Stimulated activated CD8-positive, alpha-beta memory T cell treated with anti-CD3 and anti-CD28 coated beads, Interleukin-15, amount 100 ng/mL, for 48 hours (primary cell): ENCODE results near the gene NME7.
A peak's percentile ranks its signal among the peaks of the same experiment; 100 is the strongest.

Experiments
- DNase-seq, 2 donors: peaks; one replicate each; pipeline ENCODE4 v3.0.0-alpha.2; 2020; ENCODE audit warnings: low read depth in 2 of 2

The NME7 gene

DNA sequence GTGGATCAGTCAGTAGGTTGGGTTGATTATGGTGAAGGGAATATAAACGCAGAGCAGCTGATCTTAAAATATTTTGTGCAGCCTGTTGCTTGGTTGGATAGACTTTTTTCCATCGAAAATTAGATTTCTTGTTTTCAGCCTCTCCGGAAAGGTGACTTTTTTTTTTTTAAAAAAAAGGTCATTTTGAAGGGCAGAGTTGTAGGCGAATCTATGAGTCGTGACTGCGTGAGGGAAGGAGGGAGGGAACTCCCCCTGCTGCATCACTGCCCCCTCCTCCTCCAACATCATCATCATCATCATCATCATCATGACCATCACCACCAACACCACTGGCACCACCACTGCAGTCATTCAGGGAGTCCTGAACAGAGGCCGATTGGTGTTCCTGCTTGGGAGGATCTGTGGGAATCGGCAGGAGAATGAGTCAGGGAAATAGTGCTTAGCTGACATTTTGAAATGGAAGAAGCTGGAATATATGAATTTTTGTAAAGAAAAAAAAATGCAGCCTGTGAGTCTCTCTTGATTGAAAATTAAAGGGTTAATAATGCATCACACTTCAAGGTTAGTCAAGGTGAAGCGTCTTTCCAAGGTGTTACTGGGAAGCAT lies 259.9 kb downstream of the NME7 start:
- no peak for DNase-seq

DNA sequence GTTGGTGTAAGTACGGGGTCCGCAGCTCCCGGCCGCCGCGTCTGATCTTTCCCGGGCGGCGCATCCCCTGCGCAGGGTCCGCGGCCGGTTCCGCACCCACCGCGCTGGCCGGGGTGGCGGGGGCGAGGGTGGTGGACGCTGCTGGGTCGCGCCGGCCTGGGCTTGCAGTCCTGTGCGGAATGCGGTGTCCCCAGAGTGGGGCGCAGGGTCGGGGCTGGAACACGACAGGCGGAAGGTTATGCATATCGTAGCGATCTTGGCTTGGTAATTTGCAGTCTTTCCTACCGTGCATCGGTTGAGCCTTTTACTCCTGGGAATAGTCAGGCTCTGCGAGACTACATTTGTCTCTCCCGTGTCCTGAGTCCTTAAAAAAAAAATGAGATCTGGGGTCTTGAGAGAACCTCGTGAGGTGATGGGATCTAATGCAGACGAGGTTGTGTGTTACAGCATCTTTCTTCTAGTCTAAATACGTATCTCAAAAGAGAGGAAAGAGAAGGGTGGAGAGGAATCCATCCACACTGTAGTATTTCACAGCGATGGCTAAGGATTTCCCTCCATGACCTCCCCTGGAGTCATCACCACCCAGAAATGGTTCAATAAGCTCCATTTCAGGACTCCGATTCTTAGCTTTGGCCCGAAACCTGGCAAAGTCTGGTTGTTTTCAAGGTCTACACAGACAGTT lies 260.5 kb downstream of the NME7 start:
- DNase-seq, result no peak

DNA sequence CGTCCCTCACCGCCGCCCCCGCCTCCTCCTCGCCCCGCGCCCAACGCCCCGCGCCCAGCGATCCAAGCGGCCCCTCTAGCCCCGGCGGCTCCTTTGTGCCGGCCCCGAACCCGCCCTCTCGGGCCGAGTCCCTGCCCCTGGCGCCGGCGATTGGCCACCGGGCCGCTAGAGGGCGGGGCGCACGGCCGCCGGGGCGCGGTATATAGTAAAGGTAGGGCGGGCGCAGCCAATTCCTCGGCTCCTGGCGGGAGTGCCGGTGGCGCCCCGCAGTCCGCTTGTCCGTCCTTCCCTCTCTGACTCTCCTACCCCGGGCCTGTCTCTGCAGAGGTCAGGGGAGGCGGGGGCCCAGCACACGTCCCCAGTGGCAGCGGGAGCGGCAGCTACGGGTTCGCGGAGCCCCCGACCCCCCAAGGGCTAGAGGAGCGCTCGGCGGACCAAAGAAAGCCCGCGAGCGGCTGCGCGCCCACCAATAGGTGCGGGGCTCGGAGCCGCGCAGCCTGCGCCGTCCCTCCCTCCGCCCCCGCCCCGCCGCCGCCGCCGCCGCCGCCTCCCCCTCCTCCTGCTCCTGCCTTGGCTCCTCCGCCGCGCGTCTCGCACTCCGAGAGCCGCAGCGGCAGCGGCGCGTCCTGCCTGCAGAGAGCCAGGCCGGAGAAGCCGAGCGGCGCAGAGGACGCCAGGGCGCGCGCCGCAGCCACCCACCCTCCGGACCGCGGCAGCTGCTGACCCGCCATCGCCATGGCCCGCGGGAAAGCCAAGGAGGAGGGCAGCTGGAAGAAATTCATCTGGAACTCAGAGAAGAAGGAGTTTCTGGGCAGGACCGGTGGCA lies 261.3 kb downstream of the NME7 start, which contains the start of gene ATP1B1:
Gene ATP1B1 (plus strand): TSS at position 596 of the 826 bp plus-strand sequence. CDS start 140 bp downstream, at position 736.
- DNase-seq, result peak; percentile 70 to 78

DNA sequence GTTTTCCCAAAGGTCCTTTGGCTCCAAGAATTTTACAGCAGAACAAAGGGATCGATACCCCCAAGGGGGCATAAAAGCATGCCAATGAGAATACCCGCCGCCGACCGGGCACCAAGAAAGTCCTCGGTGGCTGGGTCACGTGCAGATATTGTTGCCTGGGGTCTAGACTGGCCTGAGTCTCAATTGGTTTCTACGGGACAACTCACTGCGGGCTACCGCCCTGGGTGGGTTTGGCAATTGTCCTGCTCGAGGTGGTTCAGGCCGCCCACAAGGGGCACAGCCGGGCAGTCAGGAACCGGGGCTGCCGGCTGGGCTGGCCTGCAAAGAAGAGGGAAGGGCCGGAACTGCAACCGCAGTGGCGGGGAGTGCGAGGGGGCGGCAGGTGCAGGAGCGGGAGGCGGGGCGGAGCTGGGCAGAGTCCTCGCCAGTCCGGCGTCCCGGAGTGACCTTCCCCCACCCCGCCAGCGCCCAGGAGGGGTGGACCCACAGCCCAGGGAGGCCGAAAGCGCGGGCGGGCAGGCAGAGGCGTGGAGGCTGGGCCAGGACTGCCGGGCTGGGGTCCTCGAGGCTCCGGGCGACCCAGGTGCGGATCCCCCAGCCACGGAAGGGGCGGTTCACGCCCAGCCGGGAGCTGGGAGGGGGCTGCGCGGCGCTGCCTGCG lies 262.0 kb downstream of the NME7 start:
- DNase-seq, result no peak

DNA sequence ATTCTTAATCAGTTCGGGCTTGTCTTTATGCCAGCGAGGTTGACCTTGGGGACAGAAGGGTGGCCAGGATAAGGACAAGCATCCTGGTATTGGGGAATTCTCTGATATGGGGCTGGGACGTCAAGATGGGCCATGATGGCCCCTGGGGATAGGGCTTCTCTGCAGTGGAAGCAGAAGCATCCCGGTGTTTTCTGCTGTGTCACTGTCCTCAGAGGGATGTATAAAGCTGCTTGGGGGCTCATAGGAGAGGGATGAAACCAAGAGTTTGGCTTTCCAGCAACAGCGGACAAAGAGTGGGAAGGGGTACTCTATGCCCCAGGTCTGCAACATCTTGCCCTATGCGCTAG lies 262.5 kb downstream of the NME7 start:
- DNase-seq, result no peak

DNA sequence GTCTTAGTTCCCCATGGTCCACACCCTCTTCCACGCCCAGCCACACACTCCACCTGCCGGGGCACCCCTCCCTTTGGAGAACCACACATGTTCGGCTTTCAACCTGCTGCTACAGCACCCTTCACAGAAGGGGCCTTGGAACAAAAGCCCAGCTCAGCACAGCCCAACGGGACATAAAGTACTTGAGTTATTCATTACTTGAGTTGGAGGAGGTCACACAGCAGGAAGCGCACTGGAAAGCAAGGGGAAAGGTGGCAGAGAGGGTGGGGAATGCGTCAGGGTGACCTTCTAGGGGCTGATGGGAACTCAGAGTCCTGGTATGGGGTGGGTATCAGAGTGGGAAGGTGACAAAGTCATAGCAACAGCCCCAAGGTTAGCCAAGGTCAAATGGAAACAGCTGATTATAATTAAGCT lies 264.1 kb downstream of the NME7 start:
- DNase-seq, result no peak

DNA sequence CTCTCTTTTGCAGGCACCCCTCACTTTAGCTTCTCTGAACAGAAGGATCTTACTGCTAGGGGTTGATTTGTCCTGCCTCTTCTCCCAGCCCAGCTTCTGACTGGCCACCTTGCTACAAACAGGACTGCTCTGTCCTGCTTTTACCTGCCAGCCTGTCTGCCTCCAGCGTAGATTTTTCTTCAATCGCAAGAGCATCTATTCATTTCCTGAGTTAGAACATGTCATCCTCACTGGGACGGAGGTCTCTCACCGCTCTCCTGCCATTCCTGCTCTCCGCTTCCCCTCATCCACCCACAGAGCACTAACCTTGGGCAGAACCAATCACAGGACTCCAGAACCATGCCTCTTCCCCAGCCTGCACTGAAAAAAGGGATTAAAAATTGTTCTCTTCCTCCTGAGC lies 264.6 kb downstream of the NME7 start:
- no peak for DNase-seq

DNA sequence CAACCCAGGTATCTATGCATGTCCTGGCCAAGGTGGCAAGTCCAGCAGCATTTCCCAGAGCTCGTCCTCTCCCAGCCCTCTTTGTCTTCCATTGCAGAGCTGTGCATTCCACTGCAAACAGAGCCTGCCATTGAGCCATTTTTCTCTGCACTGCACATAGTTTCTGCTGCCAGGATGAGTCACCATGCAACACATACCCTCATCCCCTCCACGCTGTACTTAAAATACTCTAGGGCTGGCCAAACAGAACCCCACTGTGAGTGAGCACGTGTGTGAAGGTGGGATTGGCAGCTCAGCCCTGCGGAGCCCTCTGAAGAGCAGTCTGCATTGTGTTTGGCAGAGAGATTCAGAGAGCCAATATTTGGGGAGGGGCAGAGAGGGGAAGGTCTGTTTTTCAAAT lies 265.0 kb downstream of the NME7 start:
- DNase-seq, result no peak

DNA sequence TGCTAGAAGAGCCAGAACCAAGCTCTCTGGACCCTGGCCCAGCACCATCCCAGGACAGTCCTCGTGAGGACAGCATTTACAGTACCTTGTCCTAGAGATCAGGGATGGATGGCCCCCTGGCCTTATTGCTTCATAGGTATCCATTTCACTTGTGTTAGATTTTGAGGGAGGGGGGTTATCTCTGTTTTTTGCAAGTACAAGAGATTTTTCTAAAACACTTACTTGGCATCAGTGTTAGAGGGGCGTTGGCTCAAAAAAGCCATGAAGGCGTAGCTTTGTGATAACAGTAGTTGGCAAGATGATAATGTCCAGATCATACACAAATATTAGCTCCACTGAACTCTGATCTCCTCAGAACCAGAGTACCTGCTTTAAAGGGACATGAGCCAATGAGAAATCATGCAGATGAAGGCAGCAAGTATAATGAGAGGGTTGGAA lies 266.9 kb downstream of the NME7 start:
- DNase-seq, result no peak

DNA sequence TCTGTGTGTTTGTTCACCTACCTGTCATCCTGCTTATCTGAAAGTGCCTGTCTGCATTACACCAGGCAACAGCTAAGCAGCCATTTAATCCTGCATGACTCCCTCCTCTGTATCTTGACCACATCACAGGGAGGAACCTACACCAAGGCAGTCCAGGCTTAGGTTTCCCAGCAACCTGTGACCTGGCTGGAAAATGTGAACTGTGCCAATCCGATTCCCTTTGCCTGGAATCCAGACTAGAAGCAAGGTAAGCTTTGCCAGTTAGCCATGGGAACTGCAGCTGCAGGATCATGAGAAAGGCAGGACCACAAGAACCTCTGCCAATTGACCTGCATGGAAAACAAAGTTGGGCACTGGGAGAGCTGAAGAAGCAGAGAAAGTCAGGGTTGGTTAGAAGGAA lies 267.4 kb downstream of the NME7 start:
- DNase-seq, result no peak

DNA sequence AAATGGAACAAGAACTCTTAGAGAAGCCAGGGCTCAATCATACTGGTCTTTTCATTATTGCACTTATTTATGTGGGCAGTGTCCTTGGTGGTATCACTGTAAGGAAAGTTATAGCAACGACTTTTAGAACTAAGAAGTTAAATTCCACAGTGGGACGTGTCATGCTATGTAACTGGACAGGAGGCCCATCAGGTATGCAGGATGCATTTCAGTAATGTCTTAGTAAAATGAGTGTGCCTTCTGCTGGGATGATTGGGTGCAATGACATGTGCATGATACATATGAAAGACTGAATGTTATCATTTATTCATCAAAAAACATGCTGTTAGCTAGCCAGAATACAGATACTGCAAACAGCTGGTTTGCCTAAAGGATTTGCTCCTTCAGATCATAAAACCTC lies 268.0 kb downstream of the NME7 start:
- no peak for DNase-seq

DNA sequence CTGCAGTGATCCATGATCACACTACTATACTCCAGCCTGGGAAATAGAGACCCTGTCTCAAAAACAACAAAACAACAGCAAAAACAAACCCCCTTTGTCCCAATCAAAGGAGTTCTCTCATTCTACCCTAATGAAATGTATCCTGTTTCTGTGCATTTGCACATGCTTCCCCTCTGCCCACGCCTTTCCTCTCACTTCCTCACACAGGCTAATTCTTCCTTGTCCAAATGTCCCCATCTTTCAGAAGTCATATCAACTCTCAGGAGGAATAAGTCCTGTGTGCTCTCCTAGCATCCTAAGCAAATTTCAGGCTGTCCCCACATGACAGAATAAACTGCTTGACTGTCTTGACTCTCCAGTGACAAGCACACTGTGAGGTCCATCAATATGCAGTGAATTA lies 269.2 kb downstream of the NME7 start:
- DNase-seq, result no peak

DNA sequence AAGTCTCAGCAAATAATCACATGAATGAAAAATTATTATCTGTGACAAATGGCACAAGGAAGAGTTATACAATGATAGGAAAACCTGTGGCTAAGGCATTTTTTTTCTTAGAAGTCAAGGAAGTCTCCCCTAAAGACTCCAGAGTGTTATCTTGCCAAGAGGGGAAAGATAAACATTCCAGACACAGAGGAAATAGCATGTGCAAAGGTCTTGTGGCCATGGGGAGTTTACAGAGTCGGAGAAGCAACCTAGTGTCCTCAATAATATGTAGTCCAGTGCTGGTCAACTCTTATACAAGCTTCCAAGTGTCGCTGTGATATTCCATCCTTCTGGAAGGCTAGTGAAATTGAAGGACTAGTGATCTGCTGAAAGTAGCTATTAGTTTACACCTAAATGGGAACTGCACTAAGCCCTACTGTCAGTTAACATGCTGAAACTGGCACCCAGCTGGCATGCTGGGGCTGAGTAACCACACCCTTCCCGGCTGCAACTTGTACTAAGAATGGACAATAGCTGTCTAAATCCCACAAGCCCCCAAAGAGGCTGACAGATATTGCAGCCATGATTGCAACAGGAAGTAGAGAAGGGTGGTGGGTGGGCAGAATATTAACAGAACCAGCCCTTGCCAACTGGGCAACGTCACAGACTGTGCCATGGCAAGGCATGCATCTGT lies 272.6 kb downstream of the NME7 start:
- DNase-seq, result no peak

DNA sequence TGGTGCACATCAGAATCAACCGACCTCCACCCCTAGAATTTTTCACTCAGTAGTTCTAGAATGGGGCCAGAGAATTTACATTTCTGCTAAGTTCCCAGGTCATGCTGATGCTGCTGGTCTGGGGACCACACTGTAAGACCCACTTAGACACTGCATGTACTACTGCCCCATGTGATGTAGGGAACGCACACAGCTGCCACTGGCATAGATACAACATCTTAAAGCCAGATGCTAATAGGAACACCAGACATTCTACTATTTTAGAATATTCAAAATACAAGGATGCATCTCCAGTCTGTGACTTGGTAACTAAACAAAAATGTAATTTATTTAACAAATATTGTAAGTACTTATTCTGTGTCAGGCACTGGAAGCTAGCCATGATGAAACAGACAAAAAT lies 275.2 kb downstream of the NME7 start:
- no peak for DNase-seq

DNA sequence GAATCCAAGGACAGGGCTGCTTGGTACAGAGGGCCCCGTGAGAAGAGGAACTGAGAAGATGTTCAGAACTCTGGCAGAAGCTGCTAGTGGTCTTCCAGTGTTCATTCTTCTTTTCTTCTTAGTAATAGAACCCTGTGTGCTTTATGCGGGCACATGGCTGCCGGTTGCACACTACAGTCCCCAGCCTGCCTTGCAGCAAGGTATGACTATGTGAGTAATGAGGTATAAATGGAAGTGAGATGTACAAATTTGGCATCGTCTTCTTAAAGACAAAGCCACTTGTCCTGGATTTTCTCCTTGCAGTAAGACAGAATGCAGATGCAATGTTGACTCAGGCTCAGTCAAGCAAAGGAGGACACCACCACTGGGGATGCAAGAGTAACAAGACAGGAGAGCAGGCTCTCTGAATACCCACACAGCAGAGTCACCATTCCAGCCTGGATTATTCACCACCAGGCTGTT lies 276.1 kb downstream of the NME7 start:
- DNase-seq, result no peak

DNA sequence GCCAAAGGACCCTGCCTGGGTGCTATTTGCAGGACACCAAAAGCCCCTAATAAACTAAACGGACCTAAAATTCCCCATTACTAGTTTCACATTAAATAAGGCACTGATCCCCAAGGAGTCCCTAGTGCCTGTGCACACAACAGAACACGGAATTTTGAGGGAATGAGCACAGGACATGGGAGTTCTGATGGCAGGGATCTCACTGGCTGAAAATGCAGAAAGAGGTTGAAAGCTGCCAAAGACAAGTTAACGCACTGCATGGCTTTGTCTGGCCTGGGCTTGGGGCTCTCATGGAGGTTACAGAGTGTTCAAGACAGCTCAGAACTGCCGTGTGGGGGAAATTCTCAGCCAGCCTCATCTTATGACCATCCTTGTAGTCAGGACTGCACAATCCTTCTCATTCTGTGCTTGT lies 276.7 kb downstream of the NME7 start:
- no peak for DNase-seq

DNA sequence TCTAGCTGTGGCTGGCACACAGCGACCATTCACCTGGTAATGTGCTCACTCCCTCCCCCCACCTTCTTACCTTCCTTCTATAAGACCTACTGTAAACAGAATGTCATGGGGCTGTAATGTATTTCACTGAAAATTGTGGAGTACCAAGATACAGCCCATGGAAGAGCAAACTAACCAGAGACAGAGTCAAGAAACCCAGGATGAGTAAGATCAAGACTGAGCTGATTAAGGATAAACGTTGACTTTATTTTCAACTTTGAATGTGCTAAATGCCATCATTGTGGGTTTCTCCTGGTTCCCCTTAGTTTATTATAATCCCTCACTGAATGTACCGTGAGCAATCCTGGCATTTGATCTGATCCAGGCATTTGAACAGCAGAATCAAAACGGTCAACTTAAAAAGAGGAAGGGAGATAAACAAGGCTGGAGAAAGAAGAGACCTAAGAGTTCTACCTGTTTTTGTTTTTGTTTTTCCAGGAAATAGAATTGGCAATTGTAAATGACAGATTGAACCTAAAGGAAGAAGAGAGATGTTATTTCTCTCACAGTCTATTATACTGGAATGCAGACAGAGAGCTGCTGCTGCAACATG lies 277.2 kb downstream of the NME7 start:
- DNase-seq, result no peak

DNA sequence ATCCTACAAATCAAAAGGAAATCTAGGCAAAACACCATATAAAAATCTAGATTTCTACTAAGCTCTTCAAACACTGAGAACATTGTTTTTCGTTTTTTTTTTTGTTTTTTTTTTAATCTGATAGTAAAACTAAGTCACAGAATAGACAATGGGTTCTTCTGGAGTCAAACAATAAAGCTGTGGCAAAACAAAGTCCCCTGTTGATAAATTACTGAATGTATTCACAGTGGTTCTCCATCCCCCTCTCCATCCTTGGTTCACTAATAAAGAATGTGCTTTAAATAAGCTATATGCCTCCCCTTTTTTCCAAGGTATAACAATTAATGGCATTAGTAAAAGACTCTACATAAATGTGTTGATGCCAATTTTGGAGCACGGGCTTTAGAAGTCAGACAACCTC lies 277.8 kb downstream of the NME7 start:
- no peak for DNase-seq

DNA sequence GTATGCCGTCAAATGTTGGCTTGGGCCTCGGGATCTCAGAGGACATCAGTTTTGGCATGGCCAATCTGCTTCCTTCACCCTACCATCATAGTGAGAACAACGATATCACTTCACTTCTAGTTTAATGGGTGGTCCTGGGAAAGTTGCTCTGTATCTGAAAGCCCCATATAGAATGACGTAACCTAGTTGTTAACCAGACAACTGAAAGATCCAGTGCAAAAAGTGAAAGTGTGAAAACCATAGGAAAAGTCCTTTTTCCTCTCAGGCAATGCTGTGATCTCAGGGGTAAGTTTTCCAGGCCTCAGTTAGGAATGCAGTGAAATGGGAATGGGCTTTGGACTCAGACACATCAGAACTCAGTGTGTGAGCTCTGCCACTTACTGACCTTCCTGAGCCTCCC lies 279.7 kb downstream of the NME7 start:
- DNase-seq, result no peak

DNA sequence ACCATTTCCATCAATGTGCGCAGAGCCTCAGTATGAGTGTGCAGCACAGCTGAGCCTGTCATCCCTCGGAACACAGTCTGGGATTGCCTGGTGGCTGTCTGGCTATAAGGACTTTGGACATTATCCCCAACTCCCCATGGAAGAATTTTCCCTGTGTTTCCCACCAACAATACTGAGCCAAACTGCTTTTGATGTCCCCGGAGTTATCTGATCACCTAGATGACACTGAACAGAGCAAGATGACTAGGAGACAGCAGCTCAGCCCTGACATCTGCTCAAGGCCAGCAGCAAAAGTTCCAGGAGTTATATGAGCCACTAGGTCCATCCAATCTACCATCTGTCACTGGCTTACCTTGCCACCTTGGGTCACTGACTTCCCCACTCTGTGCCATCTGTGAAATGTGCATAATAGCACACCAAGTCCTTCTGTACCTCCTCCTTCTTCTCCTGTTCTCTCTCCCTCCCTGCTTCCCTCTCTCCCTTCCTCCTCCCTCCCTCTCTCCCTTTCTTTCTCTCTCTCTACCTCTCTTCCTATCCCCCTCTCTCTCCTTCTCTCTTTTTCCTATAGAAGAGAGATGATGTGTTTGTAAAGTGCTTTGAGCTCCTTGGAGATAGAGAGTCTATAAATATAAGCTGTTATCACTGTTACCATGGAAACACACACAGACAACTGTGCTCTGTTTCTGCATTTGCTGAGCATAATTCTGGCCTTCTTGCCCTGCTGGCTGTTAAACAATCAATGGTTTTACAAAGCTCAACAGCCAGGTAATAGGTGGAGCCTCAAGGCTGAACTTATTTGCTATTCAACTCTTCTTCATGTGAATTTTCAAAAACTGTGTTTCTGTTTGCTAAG lies 280.8 kb downstream of the NME7 start:
- no peak for DNase-seq
